Measurements from ENCODE around the gene GKN2. TPM values are rescaled to one million over a fixed set of nuclear protein-coding genes. Genes with fewer than 3 reads are reported as not detected.

The GKN2 gene
- total RNA-seq, 1 donor from 2014 or later = not detected

DNA sequence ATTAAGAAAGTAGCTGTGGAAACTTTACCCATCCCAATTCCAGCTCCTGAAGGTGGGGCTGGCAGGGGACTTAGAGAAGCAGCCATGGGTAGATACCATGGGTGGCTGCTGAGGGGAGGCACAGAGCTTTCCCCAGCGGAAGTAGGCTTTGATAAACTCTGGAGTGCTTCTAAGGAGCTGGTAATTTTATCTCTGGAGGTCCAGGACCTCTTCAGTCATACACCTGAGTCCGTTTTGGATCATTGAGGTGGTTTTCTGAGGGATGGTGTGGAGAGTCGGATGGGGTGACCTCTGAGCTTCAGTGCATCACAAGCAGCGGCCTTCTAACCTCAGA is 44.8 kb downstream of the GKN2 start:
- no peak overlapping the region for H3K4me3 Mint-ChIP-seq (ENCODE audit: unreplicated experiment)
- peaks cover 17% of the 10 kb centered on the region for H3K9me3 Mint-ChIP-seq (ENCODE audit: unreplicated experiment)
- H3K4me1 Mint-ChIP-seq (ENCODE audit: unreplicated experiment) = peaks cover 7% of the 10 kb centered on the region
- no peaks in the 10 kb centered on the region for H3K36me3 Mint-ChIP-seq (ENCODE audit: unreplicated experiment)
- no peak overlapping the region for H3K27ac Mint-ChIP-seq (ENCODE audit: unreplicated experiment)
- H3K27me3 Mint-ChIP-seq (ENCODE audit: unreplicated experiment) = peaks cover 19% of the 10 kb centered on the region
- DNase-seq (ENCODE audit: extremely low spot score, unreplicated experiment) = no peak
- TF ChIP-seq, protein P1, sequence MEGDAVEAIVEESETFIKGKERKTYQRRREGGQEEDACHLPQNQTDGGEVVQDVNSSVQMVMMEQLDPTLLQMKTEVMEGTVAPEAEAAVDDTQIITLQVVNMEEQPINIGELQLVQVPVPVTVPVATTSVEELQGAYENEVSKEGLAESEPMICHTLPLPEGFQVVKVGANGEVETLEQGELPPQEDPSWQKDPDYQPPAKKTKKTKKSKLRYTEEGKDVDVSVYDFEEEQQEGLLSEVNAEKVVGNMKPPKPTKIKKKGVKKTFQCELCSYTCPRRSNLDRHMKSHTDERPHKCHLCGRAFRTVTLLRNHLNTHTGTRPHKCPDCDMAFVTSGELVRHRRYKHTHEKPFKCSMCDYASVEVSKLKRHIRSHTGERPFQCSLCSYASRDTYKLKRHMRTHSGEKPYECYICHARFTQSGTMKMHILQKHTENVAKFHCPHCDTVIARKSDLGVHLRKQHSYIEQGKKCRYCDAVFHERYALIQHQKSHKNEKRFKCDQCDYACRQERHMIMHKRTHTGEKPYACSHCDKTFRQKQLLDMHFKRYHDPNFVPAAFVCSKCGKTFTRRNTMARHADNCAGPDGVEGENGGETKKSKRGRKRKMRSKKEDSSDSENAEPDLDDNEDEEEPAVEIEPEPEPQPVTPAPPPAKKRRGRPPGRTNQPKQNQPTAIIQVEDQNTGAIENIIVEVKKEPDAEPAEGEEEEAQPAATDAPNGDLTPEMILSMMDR (IDR thresholded peaks at IDR 0.05) = no peak

DNA sequence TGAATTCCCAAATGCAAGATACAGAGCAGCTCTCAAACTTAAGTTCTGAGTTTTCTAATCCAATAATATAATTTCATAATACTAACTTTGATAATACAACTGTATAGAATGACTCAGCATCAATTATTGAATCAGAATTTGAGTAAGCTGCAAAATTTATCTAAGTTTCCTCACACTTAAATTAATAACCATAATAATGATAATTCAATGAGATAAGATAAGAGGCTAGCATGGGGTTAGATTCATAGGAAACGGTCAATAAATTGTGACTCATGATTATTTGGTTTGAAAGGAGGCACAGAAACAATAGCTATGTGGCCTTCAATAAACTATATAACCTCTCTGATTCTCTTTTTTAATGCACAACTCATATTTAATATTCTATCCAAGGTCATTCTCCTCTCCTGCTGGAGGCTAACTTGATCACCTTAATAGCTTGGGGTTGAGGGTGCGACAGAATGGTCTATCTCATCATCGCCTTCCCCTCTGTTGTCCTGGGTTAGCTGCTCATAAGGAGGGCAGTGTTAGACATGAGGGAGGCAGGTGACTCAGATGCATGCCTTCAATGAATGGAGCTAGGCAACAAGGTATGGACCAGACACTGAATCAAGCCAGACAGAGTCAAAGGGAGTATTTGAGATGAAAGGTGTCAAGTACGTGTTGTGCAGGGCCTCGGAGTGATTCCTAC is 45.3 kb downstream of the GKN2 start:
- no peak overlapping the region for H3K27ac Mint-ChIP-seq (ENCODE audit: unreplicated experiment)
- H3K4me1 Mint-ChIP-seq (ENCODE audit: unreplicated experiment) = peaks cover 7% of the 10 kb centered on the region

DNA sequence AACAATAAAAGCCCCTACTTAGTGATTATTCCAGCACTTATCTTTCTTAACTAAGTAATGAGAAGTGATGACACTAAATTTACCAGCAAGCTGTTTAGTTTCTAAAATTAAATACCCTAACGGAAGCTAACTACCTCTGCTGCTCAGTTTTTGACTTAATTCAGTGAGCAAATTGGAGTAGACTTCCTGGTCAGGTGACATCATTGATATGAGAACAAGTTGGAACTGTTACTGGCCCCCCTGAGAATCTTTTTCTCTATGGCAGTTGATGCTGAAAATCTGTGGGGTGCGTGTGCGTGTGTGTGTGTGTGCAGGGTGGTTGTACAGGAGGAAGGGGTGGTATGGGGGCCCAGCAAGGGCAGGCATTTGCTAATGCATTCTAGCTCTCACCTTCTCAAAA is 46.0 kb downstream of the GKN2 start:
- H3K9me3 Mint-ChIP-seq (ENCODE audit: unreplicated experiment) = peaks cover 29% of the 10 kb centered on the region
- H3K36me3 Mint-ChIP-seq (ENCODE audit: unreplicated experiment) = no peaks in the 10 kb centered on the region
- H3K27ac Mint-ChIP-seq (ENCODE audit: unreplicated experiment) = no peak overlapping the region
- DNase-seq (ENCODE audit: extremely low spot score, unreplicated experiment) = no peak
- H3K4me1 Mint-ChIP-seq (ENCODE audit: unreplicated experiment) = peaks cover 7% of the 10 kb centered on the region
- TF ChIP-seq, protein P1 (IDR thresholded peaks at IDR 0.05) = no peak
- H3K4me3 Mint-ChIP-seq (ENCODE audit: unreplicated experiment) = no peak overlapping the region
- peaks cover 30% of the 10 kb centered on the region for H3K27me3 Mint-ChIP-seq (ENCODE audit: unreplicated experiment)

More for the DNA sequence above, 45.3 kb downstream of the GKN2 start:
- H3K36me3 Mint-ChIP-seq (ENCODE audit: unreplicated experiment) = no peaks in the 10 kb centered on the region
- no peak for DNase-seq (ENCODE audit: extremely low spot score, unreplicated experiment)
- H3K9me3 Mint-ChIP-seq (ENCODE audit: unreplicated experiment) = peaks cover 22% of the 10 kb centered on the region
- no peak overlapping the region for H3K4me3 Mint-ChIP-seq (ENCODE audit: unreplicated experiment)
- peaks cover 24% of the 10 kb centered on the region for H3K27me3 Mint-ChIP-seq (ENCODE audit: unreplicated experiment)
- TF ChIP-seq, protein P1 (IDR thresholded peaks at IDR 0.05) = no peak

DNA sequence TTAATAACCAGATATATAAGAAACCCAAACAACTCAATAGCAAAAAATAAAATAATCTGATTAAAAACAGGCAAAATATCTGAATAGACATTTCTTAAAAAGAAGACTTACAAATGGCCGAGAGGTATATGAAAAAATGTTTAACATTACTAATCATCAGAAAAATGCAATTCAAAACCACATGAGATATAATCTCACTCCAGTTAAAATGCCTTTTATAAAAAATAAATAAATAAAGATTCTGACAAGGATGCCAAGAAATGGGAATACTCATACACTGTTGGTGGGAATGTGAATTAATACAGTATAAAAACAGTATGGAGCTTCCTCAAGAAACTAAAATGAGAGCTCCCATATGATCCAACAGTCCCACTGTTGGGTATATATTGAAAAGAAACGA is 47.6 kb downstream of the GKN2 start:
- no peak overlapping the region for H3K4me3 Mint-ChIP-seq (ENCODE audit: unreplicated experiment)
- peaks cover 36% of the 10 kb centered on the region for H3K9me3 Mint-ChIP-seq (ENCODE audit: unreplicated experiment)
- TF ChIP-seq, protein P1 (IDR thresholded peaks at IDR 0.05) = no peak
- DNase-seq (ENCODE audit: extremely low spot score, unreplicated experiment) = no peak
- H3K4me1 Mint-ChIP-seq (ENCODE audit: unreplicated experiment) = peaks cover 7% of the 10 kb centered on the region
- no peaks in the 10 kb centered on the region for H3K36me3 Mint-ChIP-seq (ENCODE audit: unreplicated experiment)
- peaks cover 31% of the 10 kb centered on the region for H3K27me3 Mint-ChIP-seq (ENCODE audit: unreplicated experiment)
- no peak overlapping the region for H3K27ac Mint-ChIP-seq (ENCODE audit: unreplicated experiment)

DNA sequence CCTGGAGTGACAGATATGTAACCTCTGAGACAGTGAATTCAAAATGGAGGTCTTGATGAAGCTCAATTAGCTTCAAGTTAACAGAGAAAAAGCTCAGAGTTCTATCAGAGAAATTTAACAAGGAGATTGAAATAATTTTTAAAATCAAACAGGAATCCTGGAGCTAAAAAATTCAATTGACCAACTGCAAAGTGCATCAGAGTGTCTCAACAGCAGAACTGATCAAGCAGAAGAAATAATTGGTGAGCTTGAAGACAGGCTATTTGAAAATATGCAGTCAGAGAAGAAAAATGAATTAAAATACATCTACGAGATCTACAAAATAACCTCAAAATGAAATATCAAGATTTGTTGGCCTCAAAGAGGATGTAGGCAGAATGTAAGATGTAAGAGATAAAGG is 51.1 kb downstream of the GKN2 start:
- TF ChIP-seq, protein P1 (IDR thresholded peaks at IDR 0.05) = no peak
- Mint-ChIP-seq H3K36me3 (ENCODE audit: unreplicated experiment) (no peaks in the 10 kb centered on the region), H3K4me1 (ENCODE audit: unreplicated experiment) (no peaks in the 10 kb centered on the region), H3K9me3 (ENCODE audit: unreplicated experiment) (peaks cover 36% of the 10 kb centered on the region), H3K27me3 (ENCODE audit: unreplicated experiment) (peaks cover 45% of the 10 kb centered on the region), H3K4me3 (ENCODE audit: unreplicated experiment) (no peak overlapping the region), H3K27ac (ENCODE audit: unreplicated experiment) (no peak overlapping the region)
- no peak for DNase-seq (ENCODE audit: extremely low spot score, unreplicated experiment)

Measured in osteocyte (in vitro differentiated cells).